ENCODE data around the gene MCAM.

The MCAM gene

GRCh38 chr11:119319136-119319699 is 2.3 kb upstream of the MCAM start:
- DNase-seq (ENCODE audit: low read depth), result no peak
- TF ChIP-seq CTCF (conservative IDR thresholded peaks at IDR 0.05; ENCODE audit: low read length), result no peak
- H3K4me3 ChIP-seq (ENCODE audit: low read length), result no peak overlapping the region

GRCh38 chr11:119318240-119319135 is 1.6 kb upstream of the MCAM start:
- no peak overlapping the region for H3K4me3 ChIP-seq (ENCODE audit: low read length)
- DNase-seq (ENCODE audit: low read depth), result peak; percentile 60
- TF ChIP-seq CTCF (conservative IDR thresholded peaks at IDR 0.05; ENCODE audit: low read length), result no peak

GRCh38 chr11:119317592-119318239 is 786 bp upstream of the MCAM start:
- H3K4me3 ChIP-seq (ENCODE audit: low read length), result peak overlapping the region; percentile 27; the same call in 1 of the 2 replicates
- DNase-seq (ENCODE audit: low read depth), result no peak
- no peak for TF ChIP-seq CTCF (conservative IDR thresholded peaks at IDR 0.05; ENCODE audit: low read length)

GRCh38 chr11:119316016-119316728 is 758 bp downstream of the MCAM start:
- peak overlapping the region; percentile 57 for H3K4me3 ChIP-seq (ENCODE audit: low read length)

GRCh38 chr11:119315131-119316015 is 1.6 kb downstream of the MCAM start:
- peak overlapping the region; percentile 57 for H3K4me3 ChIP-seq (ENCODE audit: low read length)

More at GRCh38 chr11:119316016-119316728, 758 bp downstream of the MCAM start:
- no peak for DNase-seq (ENCODE audit: low read depth)
- TF ChIP-seq CTCF (conservative IDR thresholded peaks at IDR 0.05; ENCODE audit: low read length), result no peak

More at GRCh38 chr11:119315131-119316015, 1.6 kb downstream of the MCAM start:
- TF ChIP-seq CTCF (conservative IDR thresholded peaks at IDR 0.05; ENCODE audit: low read length), result peak; percentile 26; the same call in 1 of the 2 replicates
- DNase-seq (ENCODE audit: low read depth), result no peak
